Loucy (cell line): ENCODE results near the gene SCAF11.
"Not testable (repeated sequence)": the region's sequence is repeated elsewhere in the genome, so short reads cannot be mapped to it uniquely, and the experiment has no call there.

Experiments used
- H2AFZ ChIP-seq: fragments of 200-600 bp; sonication (generic); 2 replicates; pipeline ENCODE4 v1.6.0; 2016; ENCODE audit warnings: antibody characterized with exemption, mild to moderate bottlenecking, low read length, moderate library complexity
- H3F3A ChIP-seq: fragments of 200-600 bp; 2 replicates; pipeline ENCODE4 v1.6.0; 2016; ENCODE audit warnings: antibody characterized with exemption, low read depth, mild to moderate bottlenecking
- H3K27me3 ChIP-seq: fragments of 200-600 bp; sonication (generic); 2 replicates; pipeline ENCODE4 v1.6.1; 2014; ENCODE audit warnings: low read length, mild to moderate bottlenecking; ENCODE audit not compliant: insufficient read depth, poor library complexity, severe bottlenecking
- H3K36me3 ChIP-seq: fragments of 200-600 bp; sonication (generic); 2 replicates; pipeline ENCODE4 v1.6.1; 2016; ENCODE audit warnings: low read length; ENCODE audit not compliant: insufficient read depth
- H3K4me1 ChIP-seq: fragments of 200-600 bp; sonication (generic); 2 replicates; pipeline ENCODE4 v1.5.1; 2014; ENCODE audit warnings: low read length, mild to moderate bottlenecking; ENCODE audit not compliant: insufficient read depth, poor library complexity, severe bottlenecking
- H3K4me2 ChIP-seq: fragments of 200-600 bp; sonication (generic); 2 replicates; pipeline ENCODE4 v1.6.0; 2014; ENCODE audit warnings: antibody characterized with exemption, low read length, low read depth, mild to moderate bottlenecking; ENCODE audit not compliant: poor library complexity, severe bottlenecking
- H3K4me3 ChIP-seq: fragments of 200-600 bp; sonication (generic); 2 replicates; pipeline ENCODE4 v1.5.1; 2014; ENCODE audit warnings: low read length, mild to moderate bottlenecking, mixed read lengths; ENCODE audit not compliant: poor library complexity, severe bottlenecking
- H3K79me2 ChIP-seq: fragments of 200-600 bp; sonication (generic); 2 replicates; pipeline ENCODE4 v1.6.1; 2014; ENCODE audit warnings: low read length; ENCODE audit not compliant: insufficient read depth
- H3K9ac ChIP-seq: fragments of 200-600 bp; sonication (generic); 2 replicates; pipeline ENCODE4 v1.6.0; 2014; ENCODE audit warnings: mild to moderate bottlenecking, low read depth, low read length, moderate library complexity; ENCODE audit not compliant: poor library complexity, severe bottlenecking
- H3K9me2 ChIP-seq: fragments of 200-600 bp; sonication (generic); replicated peaks from 2 replicates; pipeline ENCODE4 v1.6.1; 2016; ENCODE audit warnings: low read depth, low read length, mixed read lengths
- H3K9me3 ChIP-seq: fragments of 200-600 bp; sonication (generic); 2 replicates; pipeline ENCODE4 v1.6.1; 2014; ENCODE audit warnings: mild to moderate bottlenecking, antibody characterized with exemption, low read length, low read depth; ENCODE audit not compliant: insufficient read depth
- H4K20me1 ChIP-seq: fragments of 200-600 bp; sonication (generic); 2 replicates; pipeline ENCODE4 v1.6.0; 2014; ENCODE audit warnings: antibody characterized with exemption, low read length, mild to moderate bottlenecking; ENCODE audit not compliant: insufficient read depth, poor library complexity, severe bottlenecking
- EZH2phosphoT487 ChIP-seq: fragments of 200-600 bp; IDR thresholded peaks from 2 replicates; pipeline ENCODE4 v1.6.1; 2018; ENCODE audit warnings: antibody characterized with exemption, mild to moderate bottlenecking, moderate library complexity, borderline replicate concordance
- TF ChIP-seq, protein P1 (sequence below): fragments of 200-600 bp; sonication (generic); conservative IDR thresholded peaks from 2 replicates; pipeline ENCODE4 v1.5.1; 2014; ENCODE audit warnings: mild to moderate bottlenecking, antibody characterized with exemption, low read length

Gene SCAF11

GRCh38 chr12:46005823-46006222, 15.4 kb upstream of the SCAF11 start:
- no peak overlapping the region for H3K4me3 ChIP-seq
- H2AFZ ChIP-seq, result no peak overlapping the region

DNA sequence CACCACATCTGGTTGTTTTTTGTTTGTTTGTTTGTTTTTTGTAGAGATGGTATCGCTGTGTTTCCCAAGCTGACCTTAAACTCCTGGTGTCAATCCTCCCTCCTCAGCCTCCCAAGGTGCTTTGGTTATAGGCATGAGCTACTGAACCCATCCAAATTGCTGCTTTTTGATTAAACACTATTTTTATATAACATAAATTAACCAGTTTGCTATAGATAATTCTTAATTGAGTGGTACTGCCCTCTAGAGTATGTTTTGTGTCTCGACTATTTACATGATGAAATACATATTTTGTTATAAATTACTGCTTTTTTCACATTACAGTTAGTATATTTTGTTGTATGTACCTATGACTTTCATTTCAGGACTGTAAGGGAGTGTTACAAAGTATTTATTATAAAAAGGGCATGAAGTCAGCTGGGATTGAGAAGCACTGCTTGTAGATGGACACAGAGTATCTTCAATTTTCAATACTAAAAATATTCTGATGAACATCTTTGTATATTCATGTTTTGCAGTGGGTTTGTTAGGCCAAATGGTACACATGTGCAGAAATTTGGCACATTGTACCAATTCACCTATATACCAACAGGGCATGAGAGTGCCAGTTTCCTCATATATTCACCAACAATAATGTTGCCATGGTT, 14.9 kb upstream of the SCAF11 start:
- H3K9me2 ChIP-seq, result no peaks in the 10 kb centered on the region
- no peaks in the 10 kb centered on the region for H4K20me1 ChIP-seq
- TF ChIP-seq, protein P1, sequence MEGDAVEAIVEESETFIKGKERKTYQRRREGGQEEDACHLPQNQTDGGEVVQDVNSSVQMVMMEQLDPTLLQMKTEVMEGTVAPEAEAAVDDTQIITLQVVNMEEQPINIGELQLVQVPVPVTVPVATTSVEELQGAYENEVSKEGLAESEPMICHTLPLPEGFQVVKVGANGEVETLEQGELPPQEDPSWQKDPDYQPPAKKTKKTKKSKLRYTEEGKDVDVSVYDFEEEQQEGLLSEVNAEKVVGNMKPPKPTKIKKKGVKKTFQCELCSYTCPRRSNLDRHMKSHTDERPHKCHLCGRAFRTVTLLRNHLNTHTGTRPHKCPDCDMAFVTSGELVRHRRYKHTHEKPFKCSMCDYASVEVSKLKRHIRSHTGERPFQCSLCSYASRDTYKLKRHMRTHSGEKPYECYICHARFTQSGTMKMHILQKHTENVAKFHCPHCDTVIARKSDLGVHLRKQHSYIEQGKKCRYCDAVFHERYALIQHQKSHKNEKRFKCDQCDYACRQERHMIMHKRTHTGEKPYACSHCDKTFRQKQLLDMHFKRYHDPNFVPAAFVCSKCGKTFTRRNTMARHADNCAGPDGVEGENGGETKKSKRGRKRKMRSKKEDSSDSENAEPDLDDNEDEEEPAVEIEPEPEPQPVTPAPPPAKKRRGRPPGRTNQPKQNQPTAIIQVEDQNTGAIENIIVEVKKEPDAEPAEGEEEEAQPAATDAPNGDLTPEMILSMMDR, result peak; percentile 64
- no peak for TF ChIP-seq EZH2phosphoT487
- no peak overlapping the region for H3K9ac ChIP-seq
- H3K4me3 ChIP-seq, result no peak overlapping the region
- H3K79me2 ChIP-seq, result no peaks in the 10 kb centered on the region
- H3K4me2 ChIP-seq, result no peak overlapping the region
- H3K9me3 ChIP-seq, result no peaks in the 10 kb centered on the region
- no peaks in the 10 kb centered on the region for H3K27me3 ChIP-seq
- H3K4me1 ChIP-seq, result no peaks in the 10 kb centered on the region
- no peaks in the 10 kb centered on the region for H3K36me3 ChIP-seq
- no peak overlapping the region for H2AFZ ChIP-seq
- no peaks in the 10 kb centered on the region for H3F3A ChIP-seq

More at GRCh38 chr12:46005823-46006222, 15.4 kb upstream of the SCAF11 start:
- H3K9me2 ChIP-seq, result no peaks in the 10 kb centered on the region
- no peaks in the 10 kb centered on the region for H3K79me2 ChIP-seq
- H3K9ac ChIP-seq, result no peak overlapping the region
- H3K4me1 ChIP-seq, result no peaks in the 10 kb centered on the region
- no peaks in the 10 kb centered on the region for H3K27me3 ChIP-seq
- H3F3A ChIP-seq, result no peaks in the 10 kb centered on the region
- H3K9me3 ChIP-seq, result no peaks in the 10 kb centered on the region
- H4K20me1 ChIP-seq, result no peaks in the 10 kb centered on the region
- TF ChIP-seq, protein P1, result no peak
- no peak for TF ChIP-seq EZH2phosphoT487
- H3K4me2 ChIP-seq, result no peak overlapping the region
- no peaks in the 10 kb centered on the region for H3K36me3 ChIP-seq

DNA sequence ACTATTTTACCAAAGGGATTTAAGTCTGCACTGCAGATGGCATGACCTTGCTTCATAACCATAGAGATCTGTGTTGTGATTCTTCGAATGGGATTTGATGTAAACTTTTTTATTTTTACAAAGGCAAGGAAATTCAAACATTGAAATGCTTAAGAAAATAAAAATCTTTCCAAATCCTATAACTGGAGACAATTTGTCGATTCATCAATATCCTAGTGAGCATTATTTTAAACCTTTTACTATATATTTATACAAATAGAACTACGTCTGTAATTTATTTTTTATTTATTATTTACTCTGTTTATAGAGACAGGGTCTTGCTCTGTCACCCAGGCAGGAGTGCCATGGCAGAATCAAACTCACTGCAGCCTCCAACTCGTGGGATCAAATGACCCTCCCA, 14.3 kb upstream of the SCAF11 start:
- Histone ChIP-seq H3K9me3 (no peaks in the 10 kb centered on the region), H2AFZ (no peak overlapping the region), H3K4me2 (no peak overlapping the region), H3K4me1 (no peaks in the 10 kb centered on the region), H3K9ac (no peak overlapping the region), H4K20me1 (no peaks in the 10 kb centered on the region), H3K9me2 (no peaks in the 10 kb centered on the region), H3K27me3 (no peaks in the 10 kb centered on the region), H3F3A (no peaks in the 10 kb centered on the region), H3K79me2 (no peaks in the 10 kb centered on the region), H3K36me3 (no peaks in the 10 kb centered on the region), H3K4me3 (no peak overlapping the region)
- TF ChIP-seq, protein P1, result no peak
- TF ChIP-seq EZH2phosphoT487, result no peak

DNA sequence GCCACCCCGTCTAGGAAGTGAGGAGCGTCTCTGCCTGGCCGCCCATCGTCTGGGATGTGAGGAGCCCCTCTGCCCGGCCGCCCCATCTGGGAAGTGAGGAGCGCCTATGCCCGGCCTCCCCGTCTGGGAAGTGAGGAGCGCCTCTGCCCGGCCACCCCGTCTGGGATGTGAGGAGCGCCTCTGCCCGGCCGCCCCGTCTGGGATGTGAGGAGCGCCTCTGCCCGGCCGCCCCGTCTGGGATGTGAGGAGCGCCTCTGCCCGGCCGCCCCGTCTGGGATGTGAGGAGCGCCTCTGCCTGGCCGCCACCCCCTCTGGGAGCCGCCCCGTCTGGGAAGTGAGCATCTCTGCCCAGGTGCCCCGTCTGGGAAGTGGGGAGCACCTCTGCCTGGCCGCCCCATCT, 9.7 kb upstream of the SCAF11 start:
- not testable (repeated sequence) for H3K79me2 ChIP-seq, H3K36me3 ChIP-seq, H3K9ac ChIP-seq, H2AFZ ChIP-seq, H3K4me1 ChIP-seq, H3K4me2 ChIP-seq, H4K20me1 ChIP-seq, H3K27me3 ChIP-seq, H3F3A ChIP-seq, H3K9me2 ChIP-seq, H3K9me3 ChIP-seq, H3K4me3 ChIP-seq
